GM18907 (cell line): Measurements from ENCODE around the gene ASXL1.

ENCODE experiments used
- ATAC-seq: cut with Tn5 transposase; IDR thresholded peaks from one replicate; pipeline ENCODE4 v1.9.1; 2021; ENCODE audit warnings: mild to moderate bottlenecking, moderate library complexity; ENCODE audit not compliant: unreplicated experiment

Gene ASXL1

GRCh38 chr20:32451340-32451681 lies 93.2 kb downstream of the ASXL1 start:
- no peak for ATAC-seq

- ATAC-seq = no peak
These were observed 93.7 kb downstream of the ASXL1 start for GRCh38 chr20:32451682-32452461.

- ATAC-seq = no peak
These were observed 94.8 kb downstream of the ASXL1 start for GRCh38 chr20:32452776-32453466.

GRCh38 chr20:32453467-32454163 lies 95.5 kb downstream of the ASXL1 start:
- ATAC-seq = no peak

GRCh38 chr20:32454164-32455145 lies 96.3 kb downstream of the ASXL1 start:
- ATAC-seq = no peak

- ATAC-seq = no peak
These were observed 97.2 kb downstream of the ASXL1 start for GRCh38 chr20:32455171-32455900.

GRCh38 chr20:32455901-32456701 lies 98.0 kb downstream of the ASXL1 start:
- ATAC-seq = no peak

GRCh38 chr20:32456869-32457478 lies 98.8 kb downstream of the ASXL1 start:
- no peak for ATAC-seq

GRCh38 chr20:32457479-32457986 lies 99.4 kb downstream of the ASXL1 start:
- ATAC-seq = no peak

- ATAC-seq = no peak
These were observed 100.1 kb downstream of the ASXL1 start for GRCh38 chr20:32458061-32458836.

GRCh38 chr20:32458837-32459220 lies 100.7 kb downstream of the ASXL1 start:
- ATAC-seq = no peak

- no peak for ATAC-seq
These were observed 102.1 kb downstream of the ASXL1 start for GRCh38 chr20:32460231-32460630.

- no peak for ATAC-seq
These were observed 102.7 kb downstream of the ASXL1 start for GRCh38 chr20:32460683-32461320.

GRCh38 chr20:32461836-32462600 lies 103.9 kb downstream of the ASXL1 start:
- no peak for ATAC-seq

- no peak for ATAC-seq
These were observed 104.9 kb downstream of the ASXL1 start for GRCh38 chr20:32462900-32463641.
